AG04450 (cell line): ENCODE measurements around the gene KANK3. TPM values are rescaled to one million over a fixed set of nuclear protein-coding genes. Genes with fewer than 3 reads are reported as not detected.

ENCODE experiments used
- CTCF ChIA-PET: fragments of 300-600, 350-600 bp; formaldehyde crosslinking; extraction: SDS; loops from one replicate; lab custom pipeline; 2022; ENCODE audit warnings: antibody characterized with exemption, inconsistent platforms; lab: Charles Lee
- POLR2A ChIA-PET: fragments of 350-600 bp; formaldehyde crosslinking; extraction: SDS; loops from one replicate; lab custom pipeline; 2021; ENCODE audit warnings: antibody characterized with exemption, inconsistent platforms; lab: Yijun Ruan, JAX
- DNase-seq: peaks from one replicate; pipeline ENCODE4 v3.0.0-alpha.2; 2011; ENCODE audit warnings: low read depth, low spot score
- H3K27ac ChIP-seq: one replicate; pipeline ENCODE4 v1.5.1; 2012; ENCODE audit warnings: low read depth, low read length, control low read depth
- H3K27me3 ChIP-seq: one replicate; pipeline ENCODE4 v1.6.0; 2012; ENCODE audit warnings: low read length; ENCODE audit not compliant: control insufficient read depth, insufficient read depth
- H3K4me3 ChIP-seq: 2 replicates; pipeline ENCODE4 v1.5.1; 2011; ENCODE audit warnings: mild to moderate bottlenecking, low read depth, low read length, control low read depth
- H3K9me3 ChIP-seq: 2 replicates; pipeline ENCODE4 v1.5.1; 2012; ENCODE audit warnings: low read length; ENCODE audit not compliant: control insufficient read depth, insufficient read depth
- CTCF ChIP-seq: IDR thresholded peaks from 2 replicates; pipeline ENCODE4 v1.5.1; 2011; ENCODE audit warnings: low read depth, low read length, control low read depth, inconsistent platforms
- polyA plus RNA-seq: library from polyadenylated mRNA; depleted of rRNA; stranded (reverse); fragments of >200 nt; gene quantifications from 2 replicates; pipeline ENCODE4 v1.2.3, GENCODE V29; 2011

Gene KANK3
- polyA plus RNA-seq, 1 experiment, result 0.07 TPM

- TF ChIP-seq CTCF, result no peak
- ChIA-PET POLR2A (interaction anchor here (1.9 kb wide), 1 partner anchor 24 kb away, joined by 18 read pairs; the partner anchor contains the start of gene RAB11B), CTCF (interaction anchor here (1.2 to 2.3 kb wide), 2 partner anchors 12 to 13 kb away, joined by 4 to 17 read pairs; no protein-coding TSS in a partner anchor)
- no peak for DNase-seq
- Histone ChIP-seq H3K4me3 (no peak overlapping the region), H3K27me3 (peaks cover 3% of the 10 kb centered on the region), H3K9me3 (peaks cover 5% of the 10 kb centered on the region; the same call in 1 of the 2 replicates), H3K27ac (no peak overlapping the region)
Observed at GRCh38 chr19:8366121-8366581, 23.1 kb upstream of the KANK3 start.

DNA sequence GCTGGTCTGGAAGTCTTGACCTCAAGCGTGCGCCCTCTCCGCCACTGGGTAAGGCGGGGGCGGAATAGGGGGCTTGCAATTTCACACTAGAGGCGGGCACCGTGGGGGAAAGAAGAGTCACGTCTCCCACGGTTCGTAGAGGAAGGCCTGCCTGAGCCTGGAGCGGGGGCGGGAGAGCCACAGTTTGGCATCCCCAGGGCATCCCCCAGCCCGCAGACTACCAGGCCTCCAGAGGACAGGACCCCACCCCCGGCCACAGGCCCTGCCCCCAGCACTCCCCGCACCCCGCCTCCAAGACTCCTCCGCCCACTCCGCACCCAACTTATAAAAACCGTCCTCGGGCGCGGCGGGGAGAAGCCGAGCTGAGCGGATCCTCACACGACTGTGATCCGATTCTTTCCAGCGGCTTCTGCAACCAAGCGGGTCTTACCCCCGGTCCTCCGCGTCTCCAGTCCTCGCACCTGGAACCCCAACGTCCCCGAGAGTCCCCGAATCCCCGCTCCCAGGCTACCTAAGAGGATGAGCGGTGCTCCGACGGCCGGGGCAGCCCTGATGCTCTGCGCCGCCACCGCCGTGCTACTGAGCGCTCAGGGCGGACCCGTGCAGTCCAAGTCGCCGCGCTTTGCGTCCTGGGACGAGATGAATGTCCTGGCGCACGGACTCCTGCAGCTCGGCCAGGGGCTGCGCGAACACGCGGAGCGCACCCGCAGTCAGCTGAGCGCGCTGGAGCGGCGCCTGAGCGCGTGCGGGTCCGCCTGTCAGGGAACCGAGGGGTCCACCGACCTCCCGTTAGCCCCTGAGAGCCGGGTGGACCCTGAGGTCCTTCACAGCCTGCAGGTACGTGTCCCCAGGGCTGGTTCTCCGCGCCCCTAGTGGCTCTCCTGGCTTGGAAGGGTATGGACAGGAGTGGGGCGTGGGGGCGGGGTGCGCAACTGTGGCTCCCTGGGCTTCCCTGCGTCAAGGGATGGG lies 21.0 kb upstream of the KANK3 start, which contains the start of gene ANGPTL4:
Gene ANGPTL4 (plus strand): TSS at position 353 of the 969 bp plus-strand sequence. CDS start 167 bp downstream, at position 520.
- Histone ChIP-seq H3K27ac (no peak within 1 kb of the TSS), H3K9me3 (peaks cover 5% of the 10 kb centered on the region; the same call in 1 of the 2 replicates), H3K27me3 (peaks cover 3% of the 10 kb centered on the region), H3K4me3 (peak within 1 kb of the TSS; percentile 56)
- TF ChIP-seq CTCF, result peak; percentile 26; the same call in 1 of the 2 replicates
- CTCF ChIA-PET, result interaction anchor here (0.7 to 2.1 kb wide), 3 partner anchors 11 to 1629 kb away, joined by 6 to 12 read pairs (median 7); no protein-coding TSS in a partner anchor
- POLR2A ChIA-PET, result interaction anchor here (0.6 to 3.8 kb wide), 8 partner anchors 9 to 161 kb away, joined by 4 to 21 read pairs (median 6); partner anchors contain the start of genes RAB11B and ZNF414
- DNase-seq, result no peak

DNA sequence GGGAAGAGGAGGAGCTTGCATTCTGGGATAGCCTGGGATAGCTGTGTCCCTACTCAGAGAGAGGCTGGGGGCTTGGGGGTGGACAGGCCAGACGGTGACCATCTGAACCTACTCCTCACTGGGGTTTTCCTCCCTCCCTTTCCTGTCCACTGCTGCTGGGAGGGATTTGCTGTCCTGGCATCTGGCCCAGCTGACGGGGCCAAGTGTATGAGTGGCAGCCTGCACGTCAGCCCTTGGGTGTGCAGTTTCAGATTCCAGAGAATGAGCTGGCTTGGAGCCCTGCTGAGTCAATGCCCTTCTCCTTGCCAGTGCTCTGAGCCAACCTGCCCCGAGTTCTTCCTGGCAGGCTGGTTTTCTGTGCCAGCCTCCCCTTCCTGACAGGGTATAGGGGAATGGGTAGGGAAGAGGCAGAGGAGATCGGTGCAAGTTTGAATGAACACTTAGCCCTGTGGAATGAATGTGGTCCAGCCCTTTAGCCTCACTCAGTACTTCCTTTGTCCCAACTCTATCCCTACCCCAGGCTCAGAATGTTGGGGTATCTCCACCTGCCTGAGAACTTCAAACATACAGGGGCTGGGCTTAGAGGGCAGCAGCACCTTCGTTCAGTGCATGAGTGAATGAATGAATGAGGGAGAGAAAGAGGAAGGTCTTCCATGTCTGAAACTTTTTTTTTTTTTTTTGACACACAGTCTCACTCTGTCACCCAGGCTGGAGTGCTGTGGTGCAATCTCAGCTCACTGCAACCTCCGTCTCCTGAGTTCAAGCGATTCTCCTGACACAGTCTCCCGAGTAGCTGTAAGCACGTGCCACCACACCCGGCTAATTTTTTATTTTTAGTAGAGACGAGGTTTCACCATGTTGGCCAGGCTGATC lies 19.1 kb upstream of the KANK3 start:
- DNase-seq, result peak; percentile 94
- ChIA-PET CTCF (interaction anchor here (0.8 to 2.1 kb wide), 4 partner anchors 9 to 219 kb away, joined by 3 to 12 read pairs (median 5); no protein-coding TSS in a partner anchor), POLR2A (interaction anchor here (0.7 to 3.8 kb wide), 6 partner anchors 8 to 62 kb away, joined by 4 to 21 read pairs (median 4); partner anchors contain the start of genes MARCHF2, NDUFA7, RAB11B and RPS28)
- peaks cover 3% of the 10 kb centered on the region for H3K27me3 ChIP-seq
- H3K27ac ChIP-seq, result peak overlapping the region; percentile 84
- no peak overlapping the region for H3K4me3 ChIP-seq
- no peak for TF ChIP-seq CTCF
- peaks cover 5% of the 10 kb centered on the region; the same call in 1 of the 2 replicates for H3K9me3 ChIP-seq

DNA sequence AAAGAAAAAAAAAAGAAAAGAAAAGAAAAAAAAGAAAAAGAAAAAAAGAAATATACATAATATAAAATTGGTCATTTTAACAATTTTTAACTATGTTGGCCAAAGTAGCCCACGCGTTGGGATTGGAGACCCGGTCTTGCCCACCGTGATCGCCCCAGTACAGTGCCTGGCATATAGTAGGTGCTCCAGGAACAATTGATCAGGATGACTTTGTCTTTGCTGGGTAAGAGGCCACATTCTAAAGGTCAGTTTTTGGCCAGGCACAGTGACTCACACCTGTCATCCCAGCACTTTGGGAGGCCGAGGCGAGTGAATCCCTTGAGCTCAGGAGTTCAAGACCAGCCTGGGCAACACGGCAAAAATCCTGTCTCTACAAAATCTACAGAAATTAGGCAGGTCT lies 17.1 kb upstream of the KANK3 start:
- no peaks in the 10 kb centered on the region for H3K27me3 ChIP-seq
- CTCF ChIA-PET, result interaction anchor here (0.5 to 1.0 kb wide), 2 partner anchors 18 to 53 kb away, joined by 3 read pairs; partner anchors contain the start of gene MARCHF2
- peaks cover 6% of the 10 kb centered on the region; the same call in 1 of the 2 replicates for H3K9me3 ChIP-seq
- H3K4me3 ChIP-seq, result no peak overlapping the region
- no peak for DNase-seq
- TF ChIP-seq CTCF, result no peak
- H3K27ac ChIP-seq, result no peak overlapping the region
- POLR2A ChIA-PET, result interaction anchor here (1.0 kb wide), 1 partner anchor 39 kb away, joined by 3 read pairs; no protein-coding TSS in a partner anchor
